Stimulated activated CD4-positive, alpha-beta T cell treated with anti-CD3 and anti-CD28 coated beads, Interleukin-1b, Interleukin-23, amount 100 ng/mL, for 1 hour (primary cell): ENCODE data around the gene RSBN1.

Source experiments
- DNase-seq, 2 donors: peaks; one replicate each; pipeline ENCODE4 v3.0.0-alpha.2; 2020; ENCODE audit warnings: low read depth in 2 of 2

Gene RSBN1

GRCh38 chr1:113812661-113813135, 422 bp upstream of the RSBN1 start:
- DNase-seq = no peak

- DNase-seq = no peak
Measured at GRCh38 chr1:113811156-113811887, 954 bp downstream of the RSBN1 start.

GRCh38 chr1:113809670-113810602, 2.3 kb downstream of the RSBN1 start:
- DNase-seq = no peak

GRCh38 chr1:113808450-113809195, 3.7 kb downstream of the RSBN1 start:
- DNase-seq = no peak

GRCh38 chr1:113805639-113806038, 6.6 kb downstream of the RSBN1 start:
- no peak for DNase-seq

- no peak for DNase-seq
Measured at GRCh38 chr1:113805256-113805531, 7.1 kb downstream of the RSBN1 start.

DNA sequence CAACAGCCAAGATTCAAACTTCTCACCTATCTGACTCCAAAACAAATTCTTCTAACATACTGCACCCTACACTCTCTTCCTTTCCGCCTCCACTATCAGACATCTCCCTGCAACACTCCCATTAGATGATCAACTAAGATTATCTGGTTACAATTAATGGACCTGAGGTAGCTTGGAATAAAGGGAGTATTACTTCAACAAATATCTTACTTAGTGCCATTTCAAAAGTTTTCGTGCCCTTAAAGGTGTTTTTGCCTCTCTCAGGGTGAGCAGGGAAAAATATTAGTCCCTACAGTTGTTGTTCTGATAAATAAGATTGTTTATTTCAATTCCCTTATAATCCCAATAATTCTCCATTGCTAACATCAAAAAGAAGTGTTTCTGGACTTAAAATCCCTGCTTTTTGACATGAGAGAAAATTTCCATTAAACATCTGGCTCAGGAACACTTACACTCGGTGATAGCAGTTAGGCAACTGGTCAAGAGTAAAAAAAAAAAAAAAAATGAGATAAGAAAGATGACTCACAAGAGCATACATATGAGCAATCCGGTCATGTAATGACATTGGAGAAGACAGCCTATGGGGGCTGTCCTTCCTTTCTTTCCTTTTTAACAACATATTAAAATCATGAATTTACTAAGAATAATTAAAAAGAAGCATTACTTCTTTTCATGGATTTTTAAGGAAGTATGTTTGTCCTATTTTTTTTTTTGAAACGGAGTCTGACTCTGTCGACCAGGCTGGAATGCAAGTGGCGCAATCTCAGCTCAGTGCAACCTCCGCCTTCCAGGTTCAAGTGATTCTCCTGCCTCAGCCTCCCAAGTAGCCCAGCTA, 7.6 kb downstream of the RSBN1 start:
- DNase-seq = no peak

DNA sequence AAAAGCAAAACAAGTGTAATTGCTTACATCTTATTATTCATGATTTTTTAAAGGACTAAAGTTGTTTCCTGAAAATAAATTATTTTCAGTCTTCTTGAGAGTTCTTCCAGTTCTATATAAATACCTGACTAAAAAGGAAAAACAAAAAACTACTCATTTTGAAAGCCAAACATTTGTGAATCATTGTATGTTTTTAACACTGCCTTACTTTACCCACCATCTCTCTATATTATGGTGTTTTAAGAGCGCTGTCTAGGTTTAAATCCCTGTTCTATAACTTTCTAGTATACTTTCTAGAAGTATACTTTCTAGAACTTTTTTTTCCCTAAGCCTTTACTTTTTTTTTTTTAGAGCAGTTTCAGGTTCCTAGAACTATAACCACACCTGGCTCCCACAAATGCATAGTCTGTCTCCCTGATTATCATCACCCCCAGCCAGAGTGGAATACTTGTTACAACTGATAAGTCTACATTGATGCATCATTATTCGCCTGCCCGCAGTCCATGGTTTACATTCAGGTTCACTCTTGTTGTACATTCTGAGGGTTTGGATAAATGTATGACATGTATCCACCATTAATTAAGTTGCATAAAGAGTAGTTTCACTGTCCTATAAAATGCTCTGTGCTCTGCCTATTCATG, 9.8 kb downstream of the RSBN1 start:
- no peak for DNase-seq

DNA sequence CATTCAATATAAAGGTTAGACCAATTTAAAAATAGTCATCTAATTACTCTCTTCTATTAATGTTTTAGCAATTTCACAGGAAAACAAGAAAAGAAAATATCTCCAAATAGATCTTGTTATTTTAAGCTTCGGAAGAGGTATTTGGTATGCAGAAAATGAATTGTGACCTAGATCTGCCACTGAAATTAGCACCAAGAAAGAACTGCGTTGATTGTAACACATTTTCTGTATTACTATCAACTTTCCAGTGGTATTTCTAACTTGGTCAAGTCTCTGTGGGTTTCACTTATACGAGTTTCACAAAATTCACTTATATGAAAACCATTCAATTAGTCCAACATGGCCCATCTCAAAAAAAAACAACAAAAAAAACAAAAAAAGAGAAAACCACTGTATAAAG, 11.8 kb downstream of the RSBN1 start:
- DNase-seq = no peak

GRCh38 chr1:113797472-113797871, 14.8 kb downstream of the RSBN1 start:
- no peak for DNase-seq

GRCh38 chr1:113793878-113794834, 18.1 kb downstream of the RSBN1 start:
- no peak for DNase-seq

DNA sequence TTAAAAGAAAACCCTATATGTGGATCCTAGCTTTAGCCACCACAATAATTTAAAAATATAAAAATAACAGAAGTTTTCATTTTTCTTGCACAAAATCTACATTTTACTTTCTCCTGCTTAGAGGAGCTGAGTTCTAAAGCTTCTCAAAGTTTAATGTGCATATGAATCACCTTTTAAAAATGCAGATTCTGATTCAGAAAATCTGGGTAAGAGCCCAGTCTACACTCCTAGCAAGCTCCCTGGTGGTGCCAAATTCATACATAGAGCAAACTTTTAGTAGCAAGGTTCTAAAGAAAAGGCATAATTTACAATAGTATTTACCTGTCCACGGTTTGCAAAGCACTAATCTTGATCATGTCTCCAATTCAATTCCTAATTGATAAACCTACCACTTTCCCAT, 19.3 kb downstream of the RSBN1 start:
- DNase-seq = no peak

GRCh38 chr1:113792471-113792870, 19.8 kb downstream of the RSBN1 start:
- DNase-seq = no peak

GRCh38 chr1:113788802-113789201, 23.5 kb downstream of the RSBN1 start:
- no peak for DNase-seq

DNA sequence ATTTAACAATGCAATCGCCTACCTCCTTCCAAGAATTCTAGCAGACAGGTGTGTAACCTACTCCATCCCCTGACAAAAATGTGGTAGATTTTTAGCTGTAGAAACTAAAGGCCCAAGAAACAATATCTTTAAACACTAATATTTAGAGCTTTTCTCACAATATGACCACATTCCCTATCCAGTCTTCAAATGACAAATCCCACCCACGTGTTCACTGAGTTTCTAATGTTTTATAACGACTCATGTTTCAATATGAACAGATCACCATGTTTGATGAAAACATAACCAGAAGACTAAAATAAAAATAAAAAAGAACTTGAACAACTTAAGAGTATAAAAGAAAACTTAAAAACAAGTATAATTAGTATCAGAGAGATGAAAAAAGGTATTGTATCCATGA, 24.6 kb downstream of the RSBN1 start:
- no peak for DNase-seq

DNA sequence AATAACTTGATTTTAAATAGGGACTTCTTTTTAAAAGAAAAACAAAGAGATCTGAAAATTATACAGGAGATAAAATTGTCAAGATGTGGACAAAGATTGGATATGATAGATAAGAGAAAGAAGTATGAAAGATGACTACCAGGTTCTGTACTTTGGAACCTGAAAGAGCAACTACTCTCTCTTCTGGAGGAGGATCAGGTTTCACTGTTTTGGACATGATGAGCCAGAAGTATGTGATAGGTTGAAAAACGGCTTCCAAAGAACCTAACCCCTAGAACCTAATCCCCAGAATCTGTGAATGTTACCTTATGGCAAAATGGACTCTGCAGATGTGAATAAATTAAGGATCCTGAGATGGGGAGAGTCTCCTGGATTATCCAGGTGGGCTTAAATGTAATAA, 26.2 kb downstream of the RSBN1 start:
- no peak for DNase-seq

DNA sequence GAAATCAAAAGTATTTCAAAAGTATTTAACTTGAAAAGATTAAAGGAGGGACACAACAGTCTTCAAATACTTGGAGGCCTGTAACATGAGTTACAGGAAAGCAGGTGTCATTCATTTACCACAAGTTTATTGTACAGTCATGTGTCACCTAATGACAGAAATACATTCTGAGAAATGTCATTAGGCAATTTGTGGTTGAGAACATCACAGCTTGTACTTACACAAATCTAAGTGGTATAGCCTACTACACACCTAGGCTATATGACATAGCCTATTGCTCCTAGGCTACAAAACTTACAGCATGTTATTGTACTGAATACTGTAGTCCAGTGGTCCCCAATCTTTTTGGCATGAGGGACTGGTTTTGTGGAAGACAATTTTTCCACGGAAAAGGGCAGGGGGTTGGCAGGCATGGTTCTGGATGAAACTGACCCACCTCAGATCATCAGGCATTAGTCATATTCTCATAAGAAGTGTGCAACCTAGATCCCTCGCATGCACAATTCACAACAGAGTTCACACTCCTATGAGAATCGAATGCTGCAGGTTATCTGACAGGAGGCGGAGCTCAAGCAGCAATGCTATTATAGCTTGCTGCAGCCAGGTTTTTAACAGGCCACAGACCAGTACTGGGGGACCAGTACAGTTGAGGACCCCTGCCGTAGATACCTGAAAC, 28.0 kb downstream of the RSBN1 start:
- DNase-seq = no peak

- no peak for DNase-seq
Measured at GRCh38 chr1:113783254-113784103, 28.8 kb downstream of the RSBN1 start.
